OCI-LY7 (cell line): ENCODE measurements around the gene SNX27. TPM values are rescaled to one million over a fixed set of nuclear protein-coding genes. Genes with fewer than 3 reads are reported as not detected.

Experiments
- BruUV-seq: library from RNA; stranded (reverse); fragments of 400-500 nt; replicated peaks from 2 replicates; lab custom pipeline; 2021; lab: Mats Ljungman, UMichigan
- CTCF ChIA-PET: fragments of 300-600 bp; sonication (Branson Sonifier 250); formaldehyde crosslinking; loops from one replicate; lab custom pipeline; 2022; ENCODE audit warnings: antibody characterized with exemption; ENCODE audit not compliant: unreplicated experiment; lab: Charles Lee
- POLR2A ChIA-PET: fragments of 300-600 bp; sonication (Branson Sonifier 250); formaldehyde crosslinking; loops from one replicate; lab custom pipeline; 2022; ENCODE audit warnings: antibody characterized with exemption; lab: Charles Lee
- DNase-seq: peaks from one replicate; pipeline ENCODE4 v3.0.0-alpha.2; 2015; ENCODE audit warnings: low spot score
- H2AFZ ChIP-seq: fragments of 200-600 bp; sonication (generic), shearing (Covaris generic); 2 replicates; pipeline ENCODE4 v1.6.1; 2014; ENCODE audit warnings: mild to moderate bottlenecking, antibody characterized with exemption, low read length, moderate library complexity
- H3K27ac ChIP-seq: fragments of 200-600 bp; sonication (generic); 2 replicates; pipeline ENCODE4 v1.5.1; 2014; ENCODE audit warnings: mixed run types, low read depth, mild to moderate bottlenecking, moderate library complexity, low read length, inconsistent platforms; ENCODE audit not compliant: poor library complexity, severe bottlenecking
- H3K36me3 ChIP-seq: fragments of 200-600 bp; sonication (generic); 2 replicates; pipeline ENCODE4 v1.6.1; 2014; ENCODE audit warnings: mild to moderate bottlenecking, antibody characterized with exemption, low read length, moderate library complexity, mixed read lengths; ENCODE audit not compliant: insufficient read depth
- H3K4me1 ChIP-seq: fragments of 200-600 bp; sonication (generic); 2 replicates; pipeline ENCODE4 v1.5.1; 2014; ENCODE audit warnings: mild to moderate bottlenecking, low read length; ENCODE audit not compliant: insufficient read depth, poor library complexity, severe bottlenecking
- H3K4me2 ChIP-seq: fragments of 200-600 bp; sonication (generic); 2 replicates; pipeline ENCODE4 v1.6.1; 2014; ENCODE audit warnings: mild to moderate bottlenecking, low read length
- H3K4me3 ChIP-seq: fragments of 200-600 bp; sonication (generic); 2 replicates; pipeline ENCODE4 v1.5.1; 2014; ENCODE audit warnings: mild to moderate bottlenecking, low read depth, low read length; ENCODE audit not compliant: poor library complexity, severe bottlenecking
- H3K79me2 ChIP-seq: fragments of 200-600 bp; sonication (generic); 2 replicates; pipeline ENCODE4 v1.6.1; 2016; ENCODE audit warnings: low read depth, mild to moderate bottlenecking, low read length, moderate library complexity, mixed read lengths; ENCODE audit not compliant: insufficient read depth
- H3K9me2 ChIP-seq: fragments of 200-600 bp; sonication (generic); 2 replicates; pipeline ENCODE4 v1.6.1; 2016; ENCODE audit warnings: mild to moderate bottlenecking, low read length, mixed read lengths; ENCODE audit not compliant: insufficient read depth
- H3K9me3 ChIP-seq: fragments of 200-600 bp; sonication (generic); 2 replicates; pipeline ENCODE4 v1.6.1; 2014; ENCODE audit warnings: mild to moderate bottlenecking, mixed run types, low read length, mixed read lengths
- H4K20me1 ChIP-seq: fragments of 200-600 bp; sonication (generic); 2 replicates; pipeline ENCODE4 v1.6.1; 2014; ENCODE audit warnings: mild to moderate bottlenecking, antibody characterized with exemption, low read length, moderate library complexity, mixed read lengths; ENCODE audit not compliant: insufficient read depth
- CTCF ChIP-seq: fragments of 200-600 bp; sonication (generic); conservative IDR thresholded peaks from 2 replicates; pipeline ENCODE4 v1.5.1; 2014; ENCODE audit warnings: mild to moderate bottlenecking, antibody characterized with exemption, low read length, moderate library complexity, mixed read lengths
- EZH2phosphoT487 ChIP-seq: fragments of 200-600 bp; sonication (generic); IDR thresholded peaks from 2 replicates; pipeline ENCODE4 v1.6.1; 2018; ENCODE audit warnings: low read depth, borderline replicate concordance, mild to moderate bottlenecking, mixed run types, antibody characterized with exemption, low read length, moderate library complexity, mixed read lengths
- intact Hi-C: fragments of 100-400 bp; cut with micrococcal nuclease; formaldehyde crosslinking; loops from one replicate; pipeline ENCODE4 v1.10.0; 2022; ENCODE audit not compliant: unreplicated experiment
- total RNA-seq, 2 experiments: library from RNA; depleted of rRNA in 1 of 2; stranded (reverse); fragments of >200 nt in 1 of 2; shearing (Covaris generic) in 1 of 2; gene quantifications; 2 replicates each; pipeline ENCODE4 v1.2.3, GENCODE V29; 2014 to 2022

SNX27 gene
- total RNA-seq, 2 experiments from 2014 or later, result 16.4 to 32.0 TPM

GRCh38 chr1:151590961-151591360 lies 20.9 kb upstream of the SNX27 start:
- intact Hi-C loops, result loop anchor here (5.0 kb wide), 1 partner anchor 131 kb away; the partner anchor contains the start of gene RIIAD1
- POLR2A ChIA-PET, result no interaction called here
- Histone ChIP-seq H3K36me3 (no peaks in the 10 kb centered on the region), H3K4me3 (no peak overlapping the region), H3K27ac (no peak overlapping the region), H2AFZ (no peak overlapping the region), H3K79me2 (no peaks in the 10 kb centered on the region; the same call in 1 of the 2 replicates), H3K9me2 (no peaks in the 10 kb centered on the region), H3K4me1 (peaks cover 5% of the 10 kb centered on the region), H4K20me1 (no peaks in the 10 kb centered on the region), H3K4me2 (no peak overlapping the region), H3K9me3 (no peaks in the 10 kb centered on the region)
- TF ChIP-seq CTCF (no peak), EZH2phosphoT487 (no peak)
- CTCF ChIA-PET, result no interaction called here
- no TSS peak for BruUV-seq
- DNase-seq, result no peak

GRCh38 chr1:151593730-151594129 lies 18.1 kb upstream of the SNX27 start:
- Histone ChIP-seq H3K9me2 (no peaks in the 10 kb centered on the region), H2AFZ (peak overlapping the region; percentile 57; the same call in 1 of the 2 replicates), H3K4me2 (peak overlapping the region; percentile 60), H3K9me3 (no peaks in the 10 kb centered on the region), H3K4me3 (no peak overlapping the region), H3K4me1 (peaks cover 5% of the 10 kb centered on the region), H3K79me2 (no peaks in the 10 kb centered on the region), H4K20me1 (no peaks in the 10 kb centered on the region), H3K27ac (no peak overlapping the region), H3K36me3 (no peaks in the 10 kb centered on the region)
- BruUV-seq, result no TSS peak
- TF ChIP-seq CTCF, result no peak
- TF ChIP-seq EZH2phosphoT487, result no peak
- intact Hi-C loops, result loop anchor here (1.0 to 5.0 kb wide), 4 partner anchors 129 to 243 kb away; partner anchors contain the start of gene RIIAD1
- ChIA-PET POLR2A (interaction anchor here (0.6 to 0.7 kb wide), 3 partner anchors 10 to 29 kb away, joined by 3 read pairs; no protein-coding TSS in a partner anchor), CTCF (interaction anchor here (0.5 to 0.6 kb wide), 2 partner anchors 91 to 236 kb away, joined by 5 to 13 read pairs; no protein-coding TSS in a partner anchor)
- no peak for DNase-seq

- POLR2A ChIA-PET, result interaction anchor here (0.6 kb wide), 2 partner anchors 13 to 30 kb away, joined by 3 read pairs; no protein-coding TSS in a partner anchor
- TF ChIP-seq CTCF (peak; percentile 99), EZH2phosphoT487 (no peak)
- Histone ChIP-seq H3K79me2 (no peaks in the 10 kb centered on the region), H3K36me3 (no peaks in the 10 kb centered on the region), H3K9me3 (no peaks in the 10 kb centered on the region), H3K27ac (no peak overlapping the region), H3K4me2 (peak overlapping the region; percentile 60), H3K4me1 (peaks cover 5% of the 10 kb centered on the region), H4K20me1 (no peaks in the 10 kb centered on the region), H2AFZ (peak overlapping the region; percentile 68; the same call in 1 of the 2 replicates), H3K9me2 (no peaks in the 10 kb centered on the region), H3K4me3 (no peak overlapping the region)
- CTCF ChIA-PET, result interaction anchor here (0.5 kb wide), 1 partner anchor 236 kb away, joined by 13 read pairs; no protein-coding TSS in a partner anchor
- DNase-seq, result peak; percentile 87
- no TSS peak for BruUV-seq
- intact Hi-C loops, result loop anchor here (1.0 to 5.0 kb wide), 4 partner anchors 128 to 242 kb away; partner anchors contain the start of gene RIIAD1
These were observed 17.7 kb upstream of the SNX27 start for GRCh38 chr1:151594143-151594625.
